ENCODE data around the gene BABAM2. TPM values are rescaled to one million over a fixed set of nuclear protein-coding genes. Genes with fewer than 3 reads are reported as not detected.

BABAM2 gene
- total RNA-seq, 2 donors from 2014 or later = 44.8 to 46.0 TPM

DNA sequence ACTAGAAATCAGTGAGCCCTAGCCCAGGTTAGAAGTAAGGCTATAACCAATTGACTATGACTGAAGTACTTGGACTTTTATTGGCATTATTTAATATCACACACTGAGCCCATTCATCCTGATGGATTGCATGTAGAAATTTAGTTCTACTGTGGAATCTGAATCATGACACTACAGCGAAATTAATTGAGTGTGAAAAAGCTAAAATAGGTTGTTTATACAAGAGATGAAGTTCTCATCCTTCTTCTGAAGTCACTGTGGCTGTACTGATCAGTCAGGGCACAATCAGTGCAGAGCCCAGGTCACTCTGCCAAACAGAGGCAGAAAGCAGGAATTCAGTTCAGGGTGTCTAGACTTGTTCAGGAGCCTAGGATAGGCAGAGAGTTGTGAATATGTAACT is 158.9 kb downstream of the BABAM2 start:
- Mint-ChIP-seq H3K4me1 (peaks cover 4% of the 10 kb centered on the region), H3K36me3 (ENCODE audit: low read depth) (peaks cover 6% of the 10 kb centered on the region), H3K4me3 (no peak overlapping the region), H3K27me3 (no peaks in the 10 kb centered on the region), H3K27ac (no peak overlapping the region)
- DNase-seq (no peak), ATAC-seq (no peak)
- no peaks in the 10 kb centered on the region for H3K9me3 ChIP-seq (ENCODE audit: control insufficient read depth, low read length, poor library complexity, severe bottlenecking)

- no peaks in the 10 kb centered on the region for H3K9me3 ChIP-seq (ENCODE audit: control insufficient read depth, low read length, poor library complexity, severe bottlenecking)
- ATAC-seq (no peak), DNase-seq (no peak)
- Mint-ChIP-seq H3K27ac (no peak overlapping the region), H3K27me3 (no peaks in the 10 kb centered on the region), H3K4me3 (no peak overlapping the region), H3K36me3 (ENCODE audit: low read depth) (peaks cover 6% of the 10 kb centered on the region), H3K4me1 (peaks cover 4% of the 10 kb centered on the region)
Observed at GRCh38 chr2:28049899-28050298, 159.4 kb downstream of the BABAM2 start.

GRCh38 chr2:28052691-28053090 is 162.2 kb downstream of the BABAM2 start:
- H3K4me1 Mint-ChIP-seq = peaks cover 4% of the 10 kb centered on the region
- ATAC-seq (no peak), DNase-seq (no peak)
- no peak overlapping the region for H3K27ac Mint-ChIP-seq
- no peaks in the 10 kb centered on the region for H3K9me3 ChIP-seq (ENCODE audit: control insufficient read depth, low read length, poor library complexity, severe bottlenecking)
- no peak overlapping the region for H3K4me3 Mint-ChIP-seq
- no peaks in the 10 kb centered on the region for H3K27me3 Mint-ChIP-seq
- H3K36me3 Mint-ChIP-seq (ENCODE audit: low read depth) = peaks cover 6% of the 10 kb centered on the region

DNA sequence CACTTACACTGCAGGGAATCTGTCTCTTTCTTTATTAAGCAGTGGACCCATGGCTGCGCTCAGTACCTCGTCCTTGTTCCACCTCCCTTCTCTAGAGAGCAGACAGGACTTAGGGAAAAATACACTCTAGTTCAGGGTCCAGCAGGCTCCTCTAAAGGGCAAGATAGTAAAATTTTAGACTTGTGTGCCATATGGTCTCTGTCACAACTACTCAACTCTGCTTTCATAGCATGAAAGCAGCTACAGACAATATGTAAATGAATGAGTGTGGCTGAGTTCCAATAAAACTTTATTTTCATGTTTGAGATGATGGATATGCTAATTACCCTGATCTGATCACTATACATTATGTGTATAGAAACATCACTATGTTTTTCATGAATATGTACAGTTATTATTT is 163.1 kb downstream of the BABAM2 start:
- Mint-ChIP-seq H3K27me3 (no peaks in the 10 kb centered on the region), H3K4me3 (no peak overlapping the region), H3K36me3 (ENCODE audit: low read depth) (peaks cover 6% of the 10 kb centered on the region), H3K27ac (no peak overlapping the region), H3K4me1 (peaks cover 4% of the 10 kb centered on the region)
- H3K9me3 ChIP-seq (ENCODE audit: control insufficient read depth, low read length, poor library complexity, severe bottlenecking) = no peaks in the 10 kb centered on the region
- ATAC-seq = no peak
- DNase-seq = no peak

DNA sequence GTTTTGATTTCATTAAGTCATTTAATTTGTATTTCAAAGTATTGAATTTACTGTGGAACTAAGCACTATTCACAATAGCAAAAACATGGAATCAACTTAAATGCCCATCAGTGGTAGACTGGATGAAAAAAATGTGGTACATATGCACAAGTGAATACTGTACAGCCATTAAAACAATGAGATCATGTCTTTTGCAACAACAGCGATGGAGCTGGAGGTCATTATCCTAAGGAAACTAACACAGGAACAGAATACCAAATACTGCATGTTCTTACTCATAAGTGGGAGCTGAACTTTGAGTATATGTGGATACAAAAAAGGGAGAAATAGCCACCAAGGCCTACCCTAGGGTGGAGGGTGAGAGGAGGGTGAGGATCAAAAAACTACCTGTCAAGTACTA is 164.4 kb downstream of the BABAM2 start:
- ATAC-seq (no peak), DNase-seq (no peak)
- no peaks in the 10 kb centered on the region for H3K27me3 Mint-ChIP-seq
- H3K36me3 Mint-ChIP-seq (ENCODE audit: low read depth) = peaks cover 6% of the 10 kb centered on the region
- H3K4me1 Mint-ChIP-seq = peaks cover 4% of the 10 kb centered on the region
- no peaks in the 10 kb centered on the region for H3K9me3 ChIP-seq (ENCODE audit: control insufficient read depth, low read length, poor library complexity, severe bottlenecking)
- no peak overlapping the region for H3K4me3 Mint-ChIP-seq
- H3K27ac Mint-ChIP-seq = no peak overlapping the region

GRCh38 chr2:28055325-28055970 is 164.9 kb downstream of the BABAM2 start:
- DNase-seq (no peak), ATAC-seq (no peak)
- Mint-ChIP-seq H3K36me3 (ENCODE audit: low read depth) (peaks cover 6% of the 10 kb centered on the region), H3K4me1 (peaks cover 4% of the 10 kb centered on the region), H3K27ac (no peak overlapping the region), H3K4me3 (no peak overlapping the region), H3K27me3 (no peaks in the 10 kb centered on the region)
- H3K9me3 ChIP-seq (ENCODE audit: control insufficient read depth, low read length, poor library complexity, severe bottlenecking) = no peaks in the 10 kb centered on the region

DNA sequence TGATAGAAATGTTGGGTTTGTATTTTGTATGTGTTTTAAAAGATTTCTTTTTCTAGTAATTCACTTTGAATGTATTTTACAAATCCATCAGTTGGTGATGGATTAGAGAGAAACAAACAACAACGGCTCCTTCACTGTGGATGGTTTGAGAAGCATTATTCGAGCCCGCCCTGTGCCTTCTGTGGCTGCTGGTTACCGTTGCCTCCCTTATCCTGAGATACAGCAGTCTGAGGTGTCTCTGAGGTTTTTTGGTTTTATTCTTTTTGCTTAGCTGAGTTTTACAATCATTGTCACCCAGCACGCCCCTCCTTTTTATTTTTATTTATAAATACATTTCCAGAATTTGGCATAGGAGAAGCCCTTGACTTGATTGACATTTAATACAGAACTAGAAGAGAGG is 168.3 kb downstream of the BABAM2 start:
- peaks cover 2% of the 10 kb centered on the region for H3K4me1 Mint-ChIP-seq
- H3K36me3 Mint-ChIP-seq (ENCODE audit: low read depth) = no peaks in the 10 kb centered on the region
- H3K27me3 Mint-ChIP-seq = no peaks in the 10 kb centered on the region
- H3K4me3 Mint-ChIP-seq = no peak overlapping the region
- no peak for DNase-seq
- no peak overlapping the region for H3K27ac Mint-ChIP-seq
- no peaks in the 10 kb centered on the region for H3K9me3 ChIP-seq (ENCODE audit: control insufficient read depth, low read length, poor library complexity, severe bottlenecking)
- ATAC-seq = no peak

DNA sequence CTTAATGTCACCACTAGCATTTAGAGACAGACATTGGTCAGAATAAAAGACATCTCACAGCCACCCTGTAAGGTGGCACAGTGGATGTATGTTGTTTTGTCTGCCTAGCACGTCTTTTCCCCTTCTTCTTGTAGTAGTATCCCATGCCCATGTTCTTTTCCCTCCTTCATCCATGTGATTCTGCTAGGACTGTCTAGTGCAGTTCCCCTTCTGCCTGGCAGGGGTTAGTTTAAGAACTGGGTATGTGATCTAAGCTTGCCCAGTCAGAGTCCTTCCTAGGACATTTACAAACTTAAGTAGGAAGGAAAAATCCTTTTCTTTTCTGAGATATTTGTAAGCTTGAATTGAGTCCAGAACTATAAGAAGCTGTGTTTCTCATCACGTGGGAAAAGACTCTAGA is 172.3 kb downstream of the BABAM2 start:
- Mint-ChIP-seq H3K36me3 (ENCODE audit: low read depth) (peaks cover 4% of the 10 kb centered on the region), H3K27me3 (no peaks in the 10 kb centered on the region), H3K4me3 (no peak overlapping the region), H3K4me1 (peaks cover 2% of the 10 kb centered on the region), H3K27ac (no peak overlapping the region)
- ATAC-seq (no peak), DNase-seq (no peak)
- no peaks in the 10 kb centered on the region for H3K9me3 ChIP-seq (ENCODE audit: control insufficient read depth, low read length, poor library complexity, severe bottlenecking)

GRCh38 chr2:28063492-28063962 is 173.0 kb downstream of the BABAM2 start:
- ATAC-seq = no peak
- H3K4me1 Mint-ChIP-seq = peaks cover 2% of the 10 kb centered on the region
- no peak overlapping the region for H3K4me3 Mint-ChIP-seq
- peaks cover 4% of the 10 kb centered on the region for H3K36me3 Mint-ChIP-seq (ENCODE audit: low read depth)
- H3K27me3 Mint-ChIP-seq = no peaks in the 10 kb centered on the region
- H3K9me3 ChIP-seq (ENCODE audit: control insufficient read depth, low read length, poor library complexity, severe bottlenecking) = no peaks in the 10 kb centered on the region
- H3K27ac Mint-ChIP-seq = no peak overlapping the region
- no peak for DNase-seq

DNA sequence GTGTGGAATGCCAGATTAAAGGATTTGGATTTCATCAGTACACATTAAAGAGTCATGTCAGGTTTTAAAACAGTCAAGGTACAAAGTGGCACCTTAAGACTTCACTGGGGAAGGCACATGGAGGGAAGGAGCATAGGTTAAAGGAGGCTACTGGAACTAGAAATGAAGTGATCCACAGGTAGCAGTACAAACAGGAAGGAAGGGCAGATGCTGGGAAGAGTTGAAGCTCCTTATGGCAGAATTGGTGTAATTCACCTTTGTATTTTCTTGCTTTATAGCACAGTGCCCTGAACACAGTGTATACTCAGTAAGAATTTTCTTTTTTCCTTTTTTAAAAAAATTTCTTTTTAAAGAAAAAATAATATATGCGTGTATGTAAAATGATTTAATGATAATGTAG is 177.1 kb downstream of the BABAM2 start:
- H3K9me3 ChIP-seq (ENCODE audit: control insufficient read depth, low read length, poor library complexity, severe bottlenecking) = no peaks in the 10 kb centered on the region
- no peak for ATAC-seq
- no peaks in the 10 kb centered on the region for H3K27me3 Mint-ChIP-seq
- H3K36me3 Mint-ChIP-seq (ENCODE audit: low read depth) = peaks cover 4% of the 10 kb centered on the region
- H3K27ac Mint-ChIP-seq = no peak overlapping the region
- no peak for DNase-seq
- no peak overlapping the region for H3K4me3 Mint-ChIP-seq
- H3K4me1 Mint-ChIP-seq = peaks cover 2% of the 10 kb centered on the region

DNA sequence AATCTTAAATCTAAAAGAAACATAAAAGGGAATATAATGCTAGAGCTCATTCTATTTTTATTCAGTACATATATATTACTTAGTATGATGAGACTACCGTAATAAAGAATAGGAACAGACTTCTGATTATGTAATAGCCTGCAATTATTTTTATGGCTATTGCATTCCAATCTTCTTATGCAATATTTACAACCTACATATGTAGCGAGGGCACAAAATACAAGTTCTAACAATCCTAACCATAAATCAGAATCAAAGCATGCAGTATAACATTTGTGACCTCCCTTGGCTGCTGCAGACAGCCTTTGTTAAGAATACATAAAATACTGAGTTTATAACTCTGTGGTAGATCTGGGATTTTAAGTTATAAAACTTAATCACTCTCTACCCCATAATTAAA is 177.6 kb downstream of the BABAM2 start:
- Mint-ChIP-seq H3K36me3 (ENCODE audit: low read depth) (peaks cover 4% of the 10 kb centered on the region), H3K4me1 (peaks cover 2% of the 10 kb centered on the region), H3K27me3 (no peaks in the 10 kb centered on the region), H3K27ac (no peak overlapping the region), H3K4me3 (no peak overlapping the region)
- ATAC-seq (no peak), DNase-seq (no peak)
- H3K9me3 ChIP-seq (ENCODE audit: control insufficient read depth, low read length, poor library complexity, severe bottlenecking) = no peaks in the 10 kb centered on the region

- no peak for DNase-seq
- H3K27me3 Mint-ChIP-seq = no peaks in the 10 kb centered on the region
Observed at GRCh38 chr2:28068527-28068926, 178.0 kb downstream of the BABAM2 start.

GRCh38 chr2:28071221-28071620 is 180.7 kb downstream of the BABAM2 start:
- DNase-seq = no peak
- peaks cover 4% of the 10 kb centered on the region for H3K36me3 Mint-ChIP-seq (ENCODE audit: low read depth)
- H3K27ac Mint-ChIP-seq = no peak overlapping the region
- H3K4me1 Mint-ChIP-seq = no peaks in the 10 kb centered on the region
- no peaks in the 10 kb centered on the region for H3K9me3 ChIP-seq (ENCODE audit: control insufficient read depth, low read length, poor library complexity, severe bottlenecking)
- no peak overlapping the region for H3K4me3 Mint-ChIP-seq
- H3K27me3 Mint-ChIP-seq = no peaks in the 10 kb centered on the region
- ATAC-seq = no peak

More at GRCh38 chr2:28068527-28068926, 178.0 kb downstream of the BABAM2 start:
- no peaks in the 10 kb centered on the region for H3K4me1 Mint-ChIP-seq
- H3K36me3 Mint-ChIP-seq (ENCODE audit: low read depth) = peaks cover 4% of the 10 kb centered on the region
- no peak for ATAC-seq
- H3K4me3 Mint-ChIP-seq = no peak overlapping the region
- H3K27ac Mint-ChIP-seq = no peak overlapping the region
- H3K9me3 ChIP-seq (ENCODE audit: control insufficient read depth, low read length, poor library complexity, severe bottlenecking) = no peaks in the 10 kb centered on the region

DNA sequence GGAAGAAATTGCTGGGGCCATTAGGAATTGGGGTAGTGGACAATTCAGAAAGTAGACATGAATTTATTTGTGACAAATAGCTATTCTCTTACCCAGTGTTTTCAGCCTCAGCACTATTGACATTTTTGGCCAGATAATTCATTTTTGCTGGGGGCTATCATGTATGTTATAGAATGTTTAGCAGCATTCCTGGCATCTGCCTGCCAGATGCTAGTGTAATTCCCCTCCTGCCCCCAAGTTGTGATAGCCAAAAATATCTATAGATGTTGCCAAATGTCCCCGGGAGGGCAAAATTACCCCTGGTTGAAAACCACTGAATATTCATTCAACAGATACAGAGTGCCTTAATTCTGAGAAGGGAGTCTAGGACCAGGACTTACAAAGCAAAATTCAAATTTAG is 183.6 kb downstream of the BABAM2 start:
- H3K36me3 Mint-ChIP-seq (ENCODE audit: low read depth) = no peaks in the 10 kb centered on the region
- DNase-seq = no peak
- no peak overlapping the region for H3K27ac Mint-ChIP-seq
- H3K27me3 Mint-ChIP-seq = no peaks in the 10 kb centered on the region
- no peaks in the 10 kb centered on the region for H3K9me3 ChIP-seq (ENCODE audit: control insufficient read depth, low read length, poor library complexity, severe bottlenecking)
- H3K4me3 Mint-ChIP-seq = no peak overlapping the region
- H3K4me1 Mint-ChIP-seq = no peaks in the 10 kb centered on the region
- ATAC-seq = no peak

All from T-helper 17 cell (primary cell).